Measurements from ENCODE around the gene ATP13A1. TPM values are rescaled to one million over a fixed set of nuclear protein-coding genes. Genes with fewer than 3 reads are reported as not detected.

Gene ATP13A1
- total and polyA plus RNA-seq, 2 donors (not counting 3 experiments of a cell fraction or from before 2014, with no cell fraction given): 36.9 to 48.7 TPM

- Histone ChIP-seq H3K9me3 (replicated peaks; ENCODE audit: control insufficient read depth, insufficient read depth, low read length) (no peaks in the 10 kb centered on the region), H3K27me3 (ENCODE audit: control insufficient read depth in 2 of 2, insufficient read depth in 2 of 2, low read length in 2 of 2) (no peaks in the 10 kb centered on the region), H3K4me2 (ENCODE audit: insufficient read depth, low read length) (no peak overlapping the region), H4K20me1 (replicated peaks; ENCODE audit: control insufficient read depth, extremely low read depth, insufficient read depth, low read length) (no peaks in the 10 kb centered on the region), H3K4me1 (ENCODE audit: control insufficient read depth, extremely low read depth, insufficient read depth, low read length) (no peaks in the 10 kb centered on the region), H3K79me2 (ENCODE audit: control insufficient read depth, insufficient read depth, low read length) (no peaks in the 10 kb centered on the region), H3K9me1 (replicated peaks; ENCODE audit: control insufficient read depth, extremely low read depth, insufficient read depth, low read length) (no peaks in the 10 kb centered on the region), H3K36me3 (ENCODE audit: control insufficient read depth in 2 of 2, extremely low read depth in 1 of 2, insufficient read depth in 2 of 2, low read length in 2 of 2) (no peaks in the 10 kb centered on the region), H3K27ac (ENCODE audit: insufficient read depth, low read depth, low read length) (no peak overlapping the region), H3K4me3 (replicated peaks in 1 of 3; ENCODE audit: insufficient read depth in 1 of 3, low read depth in 1 of 3, low read length in 3 of 3) (no peak overlapping the region), H3K9ac (replicated peaks; ENCODE audit: extremely low read depth, insufficient read depth, low read length) (no peak overlapping the region), H2AFZ (ENCODE audit: low read depth, low read length) (no peak overlapping the region)
- DNase-seq (ENCODE audit: low read depth, low spot score) (no peak), FAIRE-seq (no peak)
- ChIA-PET POLR2A (no interaction called here), CTCF (no interaction called here)
- TF ChIP-seq FOS (IDR thresholded peaks at IDR 0.05; ENCODE audit: borderline replicate concordance, insufficient read depth, low read length) (no peak), GATA2 (IDR thresholded peaks at IDR 0.05; ENCODE audit: insufficient read depth, insufficient read length, low read depth, low read length) (no peak), MAX (IDR thresholded peaks at IDR 0.05; ENCODE audit: insufficient read depth, insufficient read length) (no peak), POLR2AphosphoS5 (IDR thresholded peaks at IDR 0.05; ENCODE audit: insufficient read depth, low read depth, low read length) (no peak), EZH2 (IDR thresholded peaks at IDR 0.05; ENCODE audit: borderline replicate concordance, low read depth, low read length, severe bottlenecking) (no peak), POLR2A (IDR thresholded peaks at IDR 0.05; ENCODE audit: low read depth, low read length) (no peak), CTCF (IDR thresholded peaks at IDR 0.05; ENCODE audit: extremely low read depth in 1 of 2, insufficient read depth in 1 of 2, low read depth in 1 of 2, low read length in 2 of 2) (no peak), JUN (IDR thresholded peaks at IDR 0.05; ENCODE audit: borderline replicate concordance, insufficient read depth, insufficient read length, low read depth) (no peak), MYC (IDR thresholded peaks at IDR 0.05; ENCODE audit: low read depth, low read length) (no peak)
- dilution Hi-C loops (cut with MboI; ENCODE audit: extremely low pct_ligation_motif_present, low sequenced_read_pairs) (no loop called here), intact Hi-C loops (cut with micrococcal nuclease) (no loop called here)
- BruUV-seq (replicated peaks): no TSS peak
Measured at GRCh38 chr19:19619181-19619848, 44.2 kb downstream of the ATP13A1 start.
